Measurements from ENCODE around the gene MMP24.
"Not testable (repeated sequence)": the region's sequence is repeated elsewhere in the genome, so short reads cannot be mapped to it uniquely, and the experiment has no call there.

Gene MMP24

DNA sequence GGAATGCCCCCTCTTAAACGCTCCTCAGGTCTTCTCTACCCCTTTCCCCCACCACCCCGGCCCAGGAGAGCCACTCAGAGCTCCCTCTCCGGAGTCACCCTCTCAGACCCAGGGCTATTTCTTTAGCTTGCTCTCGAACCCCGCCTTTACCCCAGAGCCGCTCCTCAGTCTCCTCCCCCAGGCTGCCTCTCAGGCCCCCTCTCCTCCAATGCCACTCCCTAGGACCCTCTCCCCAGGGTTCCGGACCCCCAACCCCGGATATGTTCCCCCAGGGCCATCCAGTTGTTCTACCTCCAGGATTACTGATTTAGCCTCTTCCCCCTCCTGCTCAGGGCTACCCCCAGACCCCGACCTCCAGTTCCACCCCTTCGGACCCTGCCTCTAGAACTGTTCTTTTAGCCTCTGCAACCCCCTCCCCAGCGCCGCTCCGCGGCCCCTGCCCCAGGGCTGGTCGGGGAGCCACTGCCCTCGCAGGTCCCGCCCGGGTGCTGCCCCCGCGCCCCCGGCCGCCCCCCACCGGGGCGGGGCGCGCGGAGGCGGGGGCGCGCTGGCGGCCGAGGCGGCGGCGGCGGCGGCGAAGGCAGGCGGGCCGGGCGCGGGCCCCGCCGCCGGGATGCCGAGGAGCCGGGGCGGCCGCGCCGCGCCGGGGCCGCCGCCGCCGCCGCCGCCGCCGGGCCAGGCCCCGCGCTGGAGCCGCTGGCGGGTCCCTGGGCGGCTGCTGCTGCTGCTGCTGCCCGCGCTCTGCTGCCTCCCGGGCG is at the start of gene MMP24:
Gene MMP24, plus strand, starts transcription at position 565 of the 758 bp plus-strand sequence. Its CDS starts 49 bp downstream, at position 614.
- Histone ChIP-seq H3K36me3 (ENCODE audit: control insufficient read depth, insufficient read depth, low read length, severe bottlenecking) (no peaks in the 10 kb centered on the region), H3K9ac (ENCODE audit: low read length) (no peak within 1 kb of the TSS), H3K27me3 (replicated peaks; ENCODE audit: control insufficient read depth, insufficient read depth, low read length) (no peaks in the 10 kb centered on the region), H3K4me1 (ENCODE audit: control insufficient read depth, insufficient read depth, low read length) (peaks cover 2% of the 10 kb centered on the region), H3K4me3 (ENCODE audit: low read length) (peak within 1 kb of the TSS; percentile 67), H3K9me3 (ENCODE audit: control insufficient read depth, low read length) (no peaks in the 10 kb centered on the region)
- no peak for DNase-seq (ENCODE audit: low read depth)

DNA sequence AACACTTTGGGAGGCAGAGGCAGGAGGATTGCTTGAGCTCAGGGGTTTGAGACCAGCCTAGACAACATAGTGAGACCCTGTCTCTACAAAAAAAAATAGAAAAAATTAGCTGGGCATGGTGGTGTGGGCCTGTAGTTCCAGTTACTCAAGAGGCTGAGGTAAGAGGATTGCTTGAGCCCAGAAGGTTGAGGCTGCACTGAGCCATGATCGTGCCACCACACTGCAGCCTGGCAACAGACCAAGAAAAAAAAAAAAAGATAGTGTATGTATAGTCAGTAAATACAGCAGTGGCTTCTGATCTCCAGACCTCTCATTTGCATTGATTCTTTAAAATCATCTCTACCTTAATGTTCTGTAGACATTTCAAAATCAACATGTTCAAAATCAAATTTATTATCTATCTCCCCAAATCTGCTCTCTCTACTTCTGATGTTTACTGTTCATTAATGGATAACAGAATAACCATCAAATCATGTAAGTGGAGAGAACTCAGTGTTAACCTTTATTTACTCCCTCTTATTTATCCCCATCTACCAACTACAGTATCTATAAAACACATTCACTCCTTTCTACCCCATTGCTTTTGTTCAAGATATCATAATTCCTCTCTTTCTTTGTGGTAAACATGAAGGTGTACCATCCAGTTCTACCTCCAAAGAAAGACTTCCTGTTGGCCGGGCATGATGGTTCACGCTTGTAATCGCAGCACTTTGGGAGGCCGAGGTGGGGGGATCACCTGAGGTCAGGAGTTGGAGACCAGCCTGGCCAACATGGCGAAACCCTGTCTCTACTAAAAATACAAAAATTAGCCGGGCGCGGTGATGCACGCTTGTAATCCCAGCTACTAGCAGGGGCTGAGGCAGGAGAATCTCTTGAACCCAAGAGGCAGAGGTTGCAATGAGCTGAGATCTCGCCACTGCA is 46.9 kb upstream of the MMP24 start:
- Histone ChIP-seq H3K36me3 (ENCODE audit: control insufficient read depth, insufficient read depth, low read length, severe bottlenecking) (peaks cover 28% of the 10 kb centered on the region), H3K4me3 (ENCODE audit: low read length) (no peak overlapping the region), H3K9me3 (ENCODE audit: control insufficient read depth, low read length) (no peaks in the 10 kb centered on the region), H3K27me3 (replicated peaks; ENCODE audit: control insufficient read depth, insufficient read depth, low read length) (no peaks in the 10 kb centered on the region), H3K9ac (ENCODE audit: low read length) (no peak overlapping the region), H3K4me1 (ENCODE audit: control insufficient read depth, insufficient read depth, low read length) (peaks cover 2% of the 10 kb centered on the region)
- DNase-seq (ENCODE audit: low read depth) = no peak

DNA sequence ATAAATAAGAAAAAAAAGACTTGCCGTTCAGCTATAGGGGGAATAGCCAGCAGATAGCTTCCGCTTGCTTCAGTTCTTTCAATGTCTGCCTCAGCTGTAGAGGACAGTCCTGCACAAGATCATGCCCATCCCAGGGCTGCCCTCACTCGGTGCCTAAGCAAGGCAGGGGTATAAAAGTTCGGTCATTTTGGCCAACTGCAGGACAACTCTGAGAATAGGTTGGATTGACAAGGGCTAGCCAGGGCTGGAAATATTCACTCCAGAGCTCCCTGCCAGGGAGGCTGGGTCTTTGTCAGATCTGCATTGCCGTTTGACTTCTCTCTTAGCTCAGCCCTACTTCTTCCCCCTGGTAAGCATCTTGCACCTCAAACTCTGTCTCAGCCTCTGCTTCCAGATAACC is 46.2 kb upstream of the MMP24 start:
- no peak overlapping the region for H3K4me3 ChIP-seq (ENCODE audit: low read length)
- no peak for DNase-seq (ENCODE audit: low read depth)
- no peaks in the 10 kb centered on the region for H3K9me3 ChIP-seq (ENCODE audit: control insufficient read depth, low read length)
- H3K36me3 ChIP-seq (ENCODE audit: control insufficient read depth, insufficient read depth, low read length, severe bottlenecking) = peaks cover 28% of the 10 kb centered on the region
- no peaks in the 10 kb centered on the region for H3K4me1 ChIP-seq (ENCODE audit: control insufficient read depth, insufficient read depth, low read length)
- no peaks in the 10 kb centered on the region for H3K27me3 ChIP-seq (replicated peaks; ENCODE audit: control insufficient read depth, insufficient read depth, low read length)
- H3K9ac ChIP-seq (ENCODE audit: low read length) = no peak overlapping the region

DNA sequence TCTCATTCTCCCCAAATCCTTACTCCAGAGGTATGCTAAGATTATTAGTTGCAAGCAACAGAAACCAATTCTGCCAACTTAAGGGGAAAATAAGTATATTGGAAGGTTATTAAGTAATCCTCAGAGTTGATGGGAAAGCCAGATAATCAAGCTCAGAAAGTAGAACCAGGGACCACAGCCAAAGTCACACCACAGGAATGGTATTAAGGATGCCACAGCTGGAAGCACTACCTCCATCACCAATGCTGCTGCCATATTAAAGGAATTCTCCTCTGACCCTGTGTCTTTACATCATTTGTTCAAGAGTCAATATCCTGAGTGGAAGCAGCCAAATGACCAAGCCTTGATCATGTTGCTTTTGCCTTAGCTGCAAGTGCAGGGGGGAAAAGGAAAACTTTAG is 44.8 kb upstream of the MMP24 start:
- H3K9me3 ChIP-seq (ENCODE audit: control insufficient read depth, low read length) = no peaks in the 10 kb centered on the region
- H3K4me1 ChIP-seq (ENCODE audit: control insufficient read depth, insufficient read depth, low read length) = no peaks in the 10 kb centered on the region
- DNase-seq (ENCODE audit: low read depth) = no peak
- H3K9ac ChIP-seq (ENCODE audit: low read length) = no peak overlapping the region
- H3K27me3 ChIP-seq (replicated peaks; ENCODE audit: control insufficient read depth, insufficient read depth, low read length) = no peaks in the 10 kb centered on the region
- H3K36me3 ChIP-seq (ENCODE audit: control insufficient read depth, insufficient read depth, low read length, severe bottlenecking) = peaks cover 19% of the 10 kb centered on the region
- H3K4me3 ChIP-seq (ENCODE audit: low read length) = no peak overlapping the region

DNA sequence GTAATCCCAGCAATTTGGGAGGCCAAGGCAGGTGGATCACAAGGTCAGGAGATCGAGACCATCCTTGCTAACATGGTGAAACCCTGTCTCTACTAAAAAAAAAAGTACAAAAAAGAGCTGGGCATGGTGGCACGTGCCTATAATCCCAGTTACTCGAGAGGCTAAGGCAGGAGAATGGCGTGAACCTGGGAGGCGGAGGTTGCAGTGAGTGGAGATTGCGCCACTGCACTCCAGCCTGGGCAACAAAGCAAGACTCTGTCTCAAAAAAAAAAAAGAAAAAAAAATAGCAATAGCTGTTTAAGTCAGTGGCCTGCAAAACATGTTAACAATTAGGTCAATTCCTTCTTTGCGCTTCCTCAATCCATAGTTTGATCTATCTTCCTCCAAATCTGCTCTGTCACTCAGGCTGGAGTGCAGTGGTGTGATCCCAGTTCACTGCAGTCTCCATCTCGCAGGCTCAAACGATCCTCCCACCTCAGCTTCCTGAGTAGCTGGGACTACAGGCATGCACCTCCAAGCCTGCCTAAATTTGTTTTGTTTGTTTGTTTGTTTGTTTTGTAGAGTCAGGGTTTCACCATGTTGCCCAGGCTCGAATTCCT is 39.7 kb upstream of the MMP24 start:
- not testable (repeated sequence) for H3K36me3 ChIP-seq (ENCODE audit: control insufficient read depth, insufficient read depth, low read length, severe bottlenecking); DNase-seq (ENCODE audit: low read depth); H3K4me1 ChIP-seq (ENCODE audit: control insufficient read depth, insufficient read depth, low read length); H3K9ac ChIP-seq (ENCODE audit: low read length); H3K4me3 ChIP-seq (ENCODE audit: low read length); H3K9me3 ChIP-seq (ENCODE audit: control insufficient read depth, low read length); H3K27me3 ChIP-seq (replicated peaks; ENCODE audit: control insufficient read depth, insufficient read depth, low read length)

DNA sequence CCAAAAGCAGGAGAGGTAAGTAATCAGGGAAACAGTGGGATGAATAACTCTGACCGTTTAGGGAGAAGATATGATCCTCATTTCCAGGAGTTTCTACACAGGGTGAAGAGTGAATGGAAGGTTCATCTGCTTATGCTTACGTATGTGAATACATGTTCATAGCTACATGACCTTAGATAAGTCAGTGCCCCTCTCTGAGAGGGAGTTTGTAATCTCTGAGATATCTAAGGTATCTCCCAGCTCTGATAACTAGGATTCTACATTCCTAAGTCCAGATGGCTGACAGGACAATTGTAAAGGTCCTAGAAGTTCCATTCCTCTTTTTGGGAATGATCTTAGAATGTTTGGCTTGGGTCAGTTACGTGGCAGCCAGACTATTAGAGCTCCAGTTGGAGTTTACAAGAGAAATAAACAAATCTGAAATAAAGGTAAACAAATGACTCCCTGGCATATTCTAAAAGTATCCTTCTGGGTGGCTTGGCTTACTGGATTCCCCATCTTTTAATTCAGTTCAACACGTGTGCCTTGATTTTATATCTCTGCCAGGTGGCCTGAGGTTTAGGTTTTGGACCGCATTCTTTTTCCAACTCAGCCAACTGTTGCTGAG is 38.8 kb upstream of the MMP24 start:
- no peak overlapping the region for H3K4me3 ChIP-seq (ENCODE audit: low read length)
- no peaks in the 10 kb centered on the region for H3K4me1 ChIP-seq (ENCODE audit: control insufficient read depth, insufficient read depth, low read length)
- no peaks in the 10 kb centered on the region for H3K27me3 ChIP-seq (replicated peaks; ENCODE audit: control insufficient read depth, insufficient read depth, low read length)

DNA sequence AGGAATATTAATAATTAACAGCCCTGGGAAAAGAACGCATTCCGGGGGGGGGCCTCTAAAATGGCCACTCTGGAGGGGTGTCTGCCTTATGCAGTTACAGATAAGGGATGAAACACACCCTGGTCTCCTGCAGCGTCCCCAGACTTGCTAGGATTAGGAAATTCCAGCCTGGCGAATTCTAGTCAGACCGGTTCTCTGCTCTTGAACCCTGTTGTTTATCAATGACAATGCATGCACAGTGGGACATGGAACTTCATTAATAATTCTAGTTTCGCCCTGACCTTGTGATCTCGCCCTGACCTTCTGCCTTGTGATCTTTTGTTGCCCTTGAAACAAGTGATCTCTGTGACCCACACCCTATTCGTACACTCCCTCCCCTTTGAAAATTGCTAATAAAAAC is 37.3 kb upstream of the MMP24 start:
- H3K36me3 ChIP-seq (ENCODE audit: control insufficient read depth, insufficient read depth, low read length, severe bottlenecking) = not testable (repeated sequence)

More for the DNA sequence above, 38.8 kb upstream of the MMP24 start:
- no peak overlapping the region for H3K9ac ChIP-seq (ENCODE audit: low read length)
- no peak for DNase-seq (ENCODE audit: low read depth)
- no peaks in the 10 kb centered on the region for H3K9me3 ChIP-seq (ENCODE audit: control insufficient read depth, low read length)
- no peaks in the 10 kb centered on the region for H3K36me3 ChIP-seq (ENCODE audit: control insufficient read depth, insufficient read depth, low read length, severe bottlenecking)

DNA sequence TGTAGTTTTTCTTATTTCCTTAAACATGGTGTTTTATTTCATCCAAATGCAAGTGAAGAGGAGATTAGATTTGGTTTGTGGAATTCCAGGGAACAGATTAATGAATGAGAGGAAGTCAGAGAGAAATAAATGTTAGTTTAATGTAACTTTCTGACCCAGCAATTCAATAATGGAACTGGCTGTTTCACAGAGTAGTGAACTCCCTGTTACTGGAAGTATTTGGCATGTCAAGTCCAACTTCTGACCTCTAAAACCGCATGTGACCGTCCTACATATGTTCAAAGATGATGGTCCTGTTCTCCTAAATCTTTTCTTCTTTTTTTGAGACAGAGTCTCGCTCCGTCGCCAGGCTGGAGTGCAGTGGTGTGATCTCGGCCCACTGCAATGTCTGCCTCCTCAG is 35.9 kb upstream of the MMP24 start:
- DNase-seq (ENCODE audit: low read depth) = no peak
- Histone ChIP-seq H3K27me3 (replicated peaks; ENCODE audit: control insufficient read depth, insufficient read depth, low read length) (no peaks in the 10 kb centered on the region), H3K4me3 (ENCODE audit: low read length) (no peak overlapping the region), H3K36me3 (ENCODE audit: control insufficient read depth, insufficient read depth, low read length, severe bottlenecking) (no peaks in the 10 kb centered on the region), H3K9ac (ENCODE audit: low read length) (no peak overlapping the region), H3K4me1 (ENCODE audit: control insufficient read depth, insufficient read depth, low read length) (no peaks in the 10 kb centered on the region), H3K9me3 (ENCODE audit: control insufficient read depth, low read length) (peaks cover 4% of the 10 kb centered on the region)

More for the DNA sequence above, 37.3 kb upstream of the MMP24 start:
- H3K9me3 ChIP-seq (ENCODE audit: control insufficient read depth, low read length); DNase-seq (ENCODE audit: low read depth); H3K27me3 ChIP-seq (replicated peaks; ENCODE audit: control insufficient read depth, insufficient read depth, low read length); H3K4me3 ChIP-seq (ENCODE audit: low read length); H3K9ac ChIP-seq (ENCODE audit: low read length); H3K4me1 ChIP-seq (ENCODE audit: control insufficient read depth, insufficient read depth, low read length): not testable (repeated sequence)

GRCh38 chr20:35191419-35192117 is 34.9 kb upstream of the MMP24 start:
- Histone ChIP-seq H3K9ac (ENCODE audit: low read length) (no peak overlapping the region), H3K27me3 (replicated peaks; ENCODE audit: control insufficient read depth, insufficient read depth, low read length) (no peaks in the 10 kb centered on the region), H3K9me3 (ENCODE audit: control insufficient read depth, low read length) (peaks cover 11% of the 10 kb centered on the region), H3K4me3 (ENCODE audit: low read length) (no peak overlapping the region), H3K4me1 (ENCODE audit: control insufficient read depth, insufficient read depth, low read length) (no peaks in the 10 kb centered on the region), H3K36me3 (ENCODE audit: control insufficient read depth, insufficient read depth, low read length, severe bottlenecking) (no peaks in the 10 kb centered on the region)
- DNase-seq (ENCODE audit: low read depth) = no peak

DNA sequence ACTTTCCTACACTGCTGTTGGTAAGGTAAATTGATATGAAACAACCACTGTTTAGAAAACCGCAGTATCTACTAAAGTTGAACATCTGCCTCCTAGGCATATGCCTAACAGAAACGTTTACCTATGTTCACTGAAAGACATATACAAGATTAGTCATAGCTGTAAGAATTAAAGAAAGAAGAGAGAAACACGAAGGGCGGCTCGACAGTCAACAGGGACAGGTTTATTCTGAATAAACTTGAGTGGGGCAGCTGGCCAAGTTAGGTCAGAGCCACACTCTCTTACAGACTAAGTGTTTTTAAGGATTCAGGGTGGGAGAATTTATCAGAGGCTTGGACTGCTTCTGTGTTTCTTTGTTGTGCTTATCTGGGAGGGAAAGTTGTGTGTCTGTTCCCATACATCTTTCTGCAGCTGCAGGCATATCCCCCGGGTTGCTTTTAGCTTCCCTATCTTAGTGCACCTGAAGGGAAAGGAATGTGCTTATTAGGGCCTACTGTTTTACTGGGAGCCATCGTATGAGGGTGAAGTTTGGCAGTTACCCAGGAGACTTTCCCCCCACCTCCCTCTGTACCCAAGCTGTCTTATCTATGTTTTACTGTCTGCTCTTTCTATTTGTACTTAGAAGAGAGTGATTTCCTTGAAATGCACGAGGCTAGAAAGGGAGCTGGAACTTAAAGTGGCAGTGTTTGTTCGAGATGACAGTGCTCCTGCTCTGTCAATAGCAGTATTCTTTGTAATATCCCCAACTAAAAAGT is 34.2 kb upstream of the MMP24 start:
- Histone ChIP-seq H3K9ac (ENCODE audit: low read length) (no peak overlapping the region), H3K4me1 (ENCODE audit: control insufficient read depth, insufficient read depth, low read length) (no peaks in the 10 kb centered on the region), H3K27me3 (replicated peaks; ENCODE audit: control insufficient read depth, insufficient read depth, low read length) (no peaks in the 10 kb centered on the region), H3K9me3 (ENCODE audit: control insufficient read depth, low read length) (peaks cover 19% of the 10 kb centered on the region), H3K4me3 (ENCODE audit: low read length) (no peak overlapping the region), H3K36me3 (ENCODE audit: control insufficient read depth, insufficient read depth, low read length, severe bottlenecking) (no peaks in the 10 kb centered on the region)
- no peak for DNase-seq (ENCODE audit: low read depth)
